ENCODE results near the gene ACTA1.
A peak's percentile ranks its signal among the peaks of the same experiment; 100 is the strongest.

Gene ACTA1

GRCh38 chr1:229412056-229412455, 21.8 kb downstream of the ACTA1 start:
- TF ChIP-seq, protein P1, sequence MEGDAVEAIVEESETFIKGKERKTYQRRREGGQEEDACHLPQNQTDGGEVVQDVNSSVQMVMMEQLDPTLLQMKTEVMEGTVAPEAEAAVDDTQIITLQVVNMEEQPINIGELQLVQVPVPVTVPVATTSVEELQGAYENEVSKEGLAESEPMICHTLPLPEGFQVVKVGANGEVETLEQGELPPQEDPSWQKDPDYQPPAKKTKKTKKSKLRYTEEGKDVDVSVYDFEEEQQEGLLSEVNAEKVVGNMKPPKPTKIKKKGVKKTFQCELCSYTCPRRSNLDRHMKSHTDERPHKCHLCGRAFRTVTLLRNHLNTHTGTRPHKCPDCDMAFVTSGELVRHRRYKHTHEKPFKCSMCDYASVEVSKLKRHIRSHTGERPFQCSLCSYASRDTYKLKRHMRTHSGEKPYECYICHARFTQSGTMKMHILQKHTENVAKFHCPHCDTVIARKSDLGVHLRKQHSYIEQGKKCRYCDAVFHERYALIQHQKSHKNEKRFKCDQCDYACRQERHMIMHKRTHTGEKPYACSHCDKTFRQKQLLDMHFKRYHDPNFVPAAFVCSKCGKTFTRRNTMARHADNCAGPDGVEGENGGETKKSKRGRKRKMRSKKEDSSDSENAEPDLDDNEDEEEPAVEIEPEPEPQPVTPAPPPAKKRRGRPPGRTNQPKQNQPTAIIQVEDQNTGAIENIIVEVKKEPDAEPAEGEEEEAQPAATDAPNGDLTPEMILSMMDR (IDR thresholded peaks at IDR 0.05; ENCODE audit: low read depth, low read length, missing control alignments): no peak
- no peaks in the 10 kb centered on the region for H3K36me3 ChIP-seq (replicated peaks)
- DNase-seq: no peak
- no peak overlapping the region for H3K27ac ChIP-seq
- peaks cover 37% of the 10 kb centered on the region for H3K27me3 ChIP-seq (replicated peaks)
- in situ Hi-C loops (cut with HindIII; ENCODE audit: low pct_ligation_motif_present, low sequenced_read_pairs): no loop called here
- H3K4me3 ChIP-seq (ENCODE audit: low read depth, low read length): no peak overlapping the region

DNA sequence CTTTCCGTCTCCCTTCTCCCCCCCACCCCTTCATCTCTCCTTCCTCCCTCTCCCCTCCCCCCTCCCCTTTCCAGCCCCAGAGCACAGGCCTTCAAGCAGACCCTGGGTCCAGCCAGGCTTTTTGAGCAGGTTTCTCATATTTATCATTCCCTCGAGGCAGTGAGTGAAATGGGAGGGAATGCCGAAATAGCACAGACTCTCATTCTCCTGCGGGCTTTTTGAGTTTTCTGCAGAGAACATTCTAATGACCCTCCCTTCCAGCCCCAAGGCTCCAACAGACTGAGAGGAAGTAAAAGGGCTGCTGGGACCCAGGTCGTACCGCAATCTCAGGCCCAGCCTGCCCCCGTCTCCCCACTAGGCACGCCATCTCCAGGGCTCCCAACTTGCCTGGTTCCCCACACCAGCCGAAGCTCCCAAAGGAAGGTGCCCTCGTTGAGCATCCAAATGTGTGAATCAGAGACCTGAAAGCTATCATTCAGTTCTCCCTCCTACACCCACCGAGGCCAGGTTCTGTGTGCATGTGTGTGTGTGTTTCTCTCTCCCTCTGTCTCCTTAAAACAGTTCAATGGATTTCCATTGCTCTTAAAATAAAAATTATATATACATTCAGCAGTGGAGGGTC, 22.3 kb downstream of the ACTA1 start:
- Histone ChIP-seq H3K27ac (no peak overlapping the region), H3K27me3 (replicated peaks) (peaks cover 42% of the 10 kb centered on the region), H3K4me3 (ENCODE audit: low read depth, low read length) (no peak overlapping the region), H3K36me3 (replicated peaks) (no peaks in the 10 kb centered on the region)
- TF ChIP-seq, protein P1 (IDR thresholded peaks at IDR 0.05; ENCODE audit: low read depth, low read length, missing control alignments): no peak
- in situ Hi-C loops (cut with HindIII; ENCODE audit: low pct_ligation_motif_present, low sequenced_read_pairs): no loop called here
- no peak for DNase-seq

DNA sequence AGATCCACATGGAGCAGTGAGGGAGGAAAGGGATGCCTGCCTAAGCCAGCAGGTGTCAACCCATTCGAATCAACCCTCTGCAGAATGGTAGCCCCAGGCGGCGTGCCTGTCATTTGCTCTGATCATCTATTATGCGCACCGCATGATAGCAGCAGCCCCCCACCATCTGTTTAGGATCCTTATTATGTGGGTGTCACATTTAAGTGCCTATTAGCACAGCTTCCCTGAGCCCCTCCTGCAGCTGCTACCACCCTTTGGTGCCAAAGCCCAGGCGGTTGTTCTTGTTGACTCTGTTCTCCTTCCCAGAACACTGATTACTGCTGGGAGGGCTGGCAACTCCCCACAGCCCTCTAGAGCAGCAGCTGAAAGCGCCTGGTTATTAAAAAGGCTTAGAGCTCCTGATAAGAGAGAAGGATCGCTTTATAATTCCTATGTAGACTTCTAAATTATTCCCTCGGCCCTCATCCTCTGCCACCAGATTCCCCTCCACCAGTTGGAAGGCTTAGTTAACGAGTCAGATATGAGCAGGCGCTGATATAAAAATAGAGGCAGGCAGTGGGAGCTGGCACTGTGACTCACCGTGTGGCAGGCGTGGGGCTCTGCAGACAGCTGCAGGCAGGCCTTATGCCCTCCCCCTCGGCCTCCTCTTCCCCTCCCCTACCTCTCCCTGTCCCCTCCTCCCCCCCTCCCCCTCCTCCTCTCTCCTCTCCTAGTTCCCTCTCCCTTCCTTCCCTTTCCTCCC, 23.0 kb downstream of the ACTA1 start:
- Histone ChIP-seq H3K27ac (no peak overlapping the region), H3K36me3 (replicated peaks) (no peaks in the 10 kb centered on the region), H3K4me3 (ENCODE audit: low read depth, low read length) (no peak overlapping the region), H3K27me3 (replicated peaks) (peaks cover 46% of the 10 kb centered on the region)
- TF ChIP-seq, protein P1 (IDR thresholded peaks at IDR 0.05; ENCODE audit: low read depth, low read length, missing control alignments): no peak
- peak; percentile 16 for DNase-seq
- in situ Hi-C loops (cut with HindIII; ENCODE audit: low pct_ligation_motif_present, low sequenced_read_pairs): no loop called here

- TF ChIP-seq, protein P1 (IDR thresholded peaks at IDR 0.05; ENCODE audit: low read depth, low read length, missing control alignments): no peak
- Histone ChIP-seq H3K36me3 (replicated peaks) (no peaks in the 10 kb centered on the region), H3K27me3 (replicated peaks) (peaks cover 48% of the 10 kb centered on the region), H3K27ac (no peak overlapping the region), H3K4me3 (ENCODE audit: low read depth, low read length) (no peak overlapping the region)
- no peak for DNase-seq
- in situ Hi-C loops (cut with HindIII; ENCODE audit: low pct_ligation_motif_present, low sequenced_read_pairs): no loop called here
Measured at GRCh38 chr1:229410370-229410691, 23.6 kb downstream of the ACTA1 start.

DNA sequence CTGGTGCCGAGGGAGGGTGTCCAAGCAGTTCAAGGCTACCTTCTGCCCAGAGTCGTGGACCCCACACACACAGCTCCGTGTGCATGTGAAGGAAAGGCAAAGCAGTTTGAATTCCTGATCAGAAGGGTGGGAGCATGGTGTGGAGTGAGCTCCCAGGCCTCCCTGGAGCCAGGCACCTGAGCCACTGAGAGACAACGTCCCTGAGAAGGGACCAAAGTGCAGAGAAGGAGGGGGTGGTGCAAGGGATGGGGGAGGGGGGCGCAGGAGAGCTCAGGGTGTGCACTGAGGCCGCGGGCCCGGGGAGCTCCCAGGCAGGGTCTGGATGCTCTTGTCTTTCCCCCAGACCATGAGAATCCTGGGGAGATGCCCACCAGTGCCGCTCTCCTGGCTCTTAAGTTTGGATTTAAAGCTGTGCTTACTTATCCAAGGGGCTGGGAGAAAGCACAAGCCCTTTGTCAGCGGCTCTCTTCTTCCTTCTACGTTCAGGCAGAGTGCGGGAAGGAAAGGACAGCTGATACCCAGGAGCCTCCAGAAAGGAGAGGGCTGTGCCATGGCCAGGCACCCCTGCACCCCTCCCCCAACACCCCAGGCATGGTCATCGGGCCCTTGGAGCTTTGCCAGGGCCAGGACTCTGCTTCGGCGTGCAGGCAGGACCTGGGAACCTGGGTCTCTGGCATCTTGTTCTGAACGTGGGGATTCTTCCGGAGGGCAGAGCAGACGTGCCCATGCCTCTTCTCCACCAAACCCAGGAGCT, 24.1 kb downstream of the ACTA1 start:
- in situ Hi-C loops (cut with HindIII; ENCODE audit: low pct_ligation_motif_present, low sequenced_read_pairs): no loop called here
- H3K27ac ChIP-seq: no peak overlapping the region
- H3K4me3 ChIP-seq (ENCODE audit: low read depth, low read length): no peak overlapping the region
- no peaks in the 10 kb centered on the region for H3K36me3 ChIP-seq (replicated peaks)
- TF ChIP-seq, protein P1 (IDR thresholded peaks at IDR 0.05; ENCODE audit: low read depth, low read length, missing control alignments): no peak
- H3K27me3 ChIP-seq (replicated peaks): peaks cover 48% of the 10 kb centered on the region
- DNase-seq: no peak
